ENCODE results near the gene STK38L.
A peak's percentile ranks its signal among the peaks of the same experiment; 100 is the strongest.

Gene STK38L

DNA sequence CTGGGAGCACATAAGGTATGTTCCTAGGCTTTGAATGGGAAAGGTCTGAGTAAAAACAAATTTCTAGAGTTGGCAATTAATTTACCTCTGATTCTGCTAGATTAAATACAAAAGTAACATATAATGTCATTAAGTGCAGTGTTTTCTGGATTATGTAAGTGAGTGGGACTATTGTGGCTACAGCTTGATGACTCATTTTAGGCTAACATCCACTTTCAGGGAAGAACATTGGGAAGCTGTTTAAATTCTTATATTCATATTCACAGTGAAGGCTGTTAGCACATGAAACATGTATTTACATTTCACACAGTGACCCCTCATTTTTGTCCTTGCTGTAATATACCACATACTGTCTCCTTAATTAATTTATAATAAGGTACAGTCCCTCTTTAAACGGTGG lies 75.3 kb downstream of the STK38L start:
- DNase-seq (ENCODE audit: low spot score), result no peak

DNA sequence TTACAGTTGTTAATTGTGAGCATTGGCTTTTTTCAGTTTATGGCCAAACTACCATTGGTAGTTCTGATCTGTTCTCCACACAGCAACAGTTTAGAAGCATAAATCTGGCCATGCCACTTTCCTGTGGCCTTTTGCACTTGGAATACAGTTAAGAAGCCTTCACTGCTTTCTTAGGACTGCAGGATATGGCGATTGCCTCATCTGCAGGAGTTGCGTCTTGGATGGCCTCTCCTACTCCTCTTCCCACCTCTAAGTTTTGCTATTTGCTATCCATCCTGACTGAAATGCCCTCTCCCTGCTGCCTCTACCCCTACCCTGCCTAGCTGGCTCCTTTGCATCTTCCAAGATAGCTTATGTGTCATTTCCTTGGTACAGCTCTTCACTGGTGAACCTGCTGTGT lies 75.8 kb downstream of the STK38L start:
- no peak for DNase-seq (ENCODE audit: low spot score)

DNA sequence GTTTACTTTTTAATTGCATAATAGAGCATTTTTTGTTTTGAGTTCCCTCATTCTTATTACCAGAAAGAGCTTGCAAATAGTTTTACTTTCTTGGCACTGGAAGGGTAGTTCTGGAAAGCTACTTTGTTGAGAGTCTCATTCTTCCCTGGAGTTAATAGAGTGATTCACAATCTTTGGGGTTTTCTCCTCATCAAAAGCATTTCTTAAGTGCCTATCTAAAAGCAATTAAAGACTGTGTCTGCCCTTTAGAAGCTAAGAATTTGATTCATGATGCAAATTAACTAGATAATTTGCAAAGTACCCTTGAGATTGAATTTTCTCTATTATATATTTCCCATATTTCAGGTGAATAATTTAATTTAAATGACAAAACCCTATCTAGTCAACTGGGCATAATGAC lies 80.4 kb downstream of the STK38L start:
- no peak for DNase-seq (ENCODE audit: low spot score)

DNA sequence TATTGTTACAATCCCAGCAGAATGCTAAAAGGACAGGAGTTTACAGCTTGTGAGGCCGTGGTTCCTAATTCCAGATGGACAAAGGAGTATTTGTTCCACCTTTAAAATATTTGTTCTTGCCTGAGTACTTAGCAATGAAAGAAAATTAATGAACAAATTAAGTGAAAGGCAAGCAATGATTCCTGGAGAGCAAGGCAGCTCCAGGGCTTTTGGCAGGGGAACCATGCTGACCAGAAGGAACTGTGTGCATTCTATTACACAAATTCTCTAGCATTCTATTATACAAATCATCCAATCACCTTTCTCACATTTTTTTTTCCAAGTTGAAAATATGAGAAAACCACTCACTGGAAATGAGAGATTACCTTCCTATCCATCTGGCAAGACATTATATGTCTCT lies 86.8 kb downstream of the STK38L start:
- peak; percentile 26 for DNase-seq (ENCODE audit: low spot score)

DNA sequence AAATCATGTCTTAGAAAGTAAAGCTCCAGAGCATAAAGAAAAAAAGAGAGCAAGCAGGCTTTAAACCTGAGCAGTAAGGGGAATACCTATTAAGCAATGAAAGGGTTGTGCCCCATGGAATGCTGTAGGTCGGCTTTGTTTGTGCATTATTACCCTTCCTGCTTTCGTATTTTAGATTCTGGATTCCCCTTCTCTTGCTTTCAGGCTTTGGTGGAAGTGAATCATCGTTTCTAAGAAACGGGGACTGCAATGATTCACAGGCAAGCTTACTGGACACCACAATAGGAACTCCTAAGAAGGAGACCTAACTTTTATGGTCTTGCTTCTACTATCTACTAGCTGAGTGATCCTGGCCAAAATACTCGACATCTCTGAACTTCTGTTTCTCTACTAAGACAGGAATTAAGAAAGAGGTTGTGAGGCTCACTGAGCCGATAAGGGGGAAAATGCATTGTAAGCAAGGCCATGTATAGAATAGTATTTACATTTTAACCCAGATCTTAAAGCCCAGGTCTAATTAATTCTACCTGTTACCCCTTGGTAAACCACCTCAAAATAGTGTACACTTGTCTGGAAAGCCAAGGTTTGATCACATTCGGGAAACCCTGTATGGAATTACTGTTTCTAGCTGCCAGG lies 87.3 kb downstream of the STK38L start:
- DNase-seq (ENCODE audit: low spot score), result peak; percentile 24

DNA sequence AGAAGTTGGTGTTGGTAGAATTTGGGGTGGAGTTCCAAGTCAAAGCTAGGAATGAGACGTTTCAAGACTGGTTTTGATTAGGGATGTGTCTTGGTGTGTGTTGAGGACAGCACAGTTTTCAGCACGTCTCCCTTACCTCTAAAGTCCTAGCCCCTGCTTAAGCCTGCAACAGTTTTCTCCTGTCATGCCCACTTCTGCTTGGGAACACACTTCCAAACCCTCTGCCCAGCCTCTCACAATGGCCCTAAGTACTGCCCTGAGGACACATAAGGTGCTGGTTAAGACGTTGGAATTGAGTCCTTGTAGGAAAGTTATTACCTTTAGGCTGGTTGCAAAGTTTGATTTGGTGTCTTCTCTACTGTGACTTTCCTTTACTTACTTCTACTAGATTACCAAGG lies 87.8 kb downstream of the STK38L start:
- no peak for DNase-seq (ENCODE audit: low spot score)

DNA sequence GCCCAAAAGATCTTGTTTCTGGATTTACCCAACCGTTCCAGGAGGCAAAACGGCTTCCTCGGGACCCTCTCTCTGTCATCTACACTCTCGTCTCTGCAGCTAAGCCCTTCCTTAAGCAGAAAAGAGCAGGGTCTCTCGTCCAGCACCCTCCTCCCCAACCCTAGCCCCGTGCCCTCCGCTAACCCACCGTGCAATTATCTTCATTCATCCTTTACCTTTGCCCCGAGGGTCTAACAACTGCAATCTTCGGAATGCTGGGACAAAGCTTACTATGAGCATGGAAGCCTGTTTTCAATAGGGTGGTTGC lies 88.3 kb downstream of the STK38L start:
- no peak for DNase-seq (ENCODE audit: low spot score)

DNA sequence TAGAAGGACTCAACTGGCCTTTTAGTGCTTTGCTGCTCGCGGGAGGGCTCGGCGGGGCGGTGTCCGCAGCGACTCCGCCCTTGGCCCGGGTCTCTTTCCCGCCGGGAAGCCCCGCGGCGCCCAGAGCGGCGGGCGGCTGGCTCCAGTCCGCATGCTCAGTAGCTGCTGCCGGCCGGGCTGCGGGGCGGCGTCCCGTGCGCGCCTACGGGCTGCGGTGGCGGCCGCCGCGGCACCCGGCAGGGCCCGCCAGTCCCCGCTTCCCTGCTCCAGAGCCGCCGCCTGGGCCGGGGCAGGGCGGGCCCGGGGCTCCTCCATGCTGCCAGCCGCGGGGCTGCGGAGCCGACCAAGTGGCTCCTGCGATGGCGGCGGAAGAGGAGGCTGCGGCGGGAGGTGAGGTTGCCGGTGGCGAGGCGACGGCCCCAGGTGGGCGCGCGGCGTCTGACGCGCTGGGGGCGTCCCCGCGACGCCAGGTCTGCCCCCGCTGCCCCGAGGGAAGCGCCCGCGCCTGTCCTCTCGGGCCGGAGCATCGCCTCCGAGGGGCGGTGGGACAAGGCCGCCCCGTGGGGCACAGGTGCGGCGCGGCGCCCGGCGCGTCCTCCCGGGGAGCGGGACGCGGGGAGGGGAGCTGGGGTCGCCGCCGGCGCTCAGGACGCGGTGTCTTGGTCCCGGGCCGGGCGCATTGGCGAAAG lies 88.8 kb downstream of the STK38L start, which contains the start of gene BMAL2:
Gene BMAL2, plus strand, starts transcription at position 123 of the 689 bp plus-strand sequence. Its CDS starts 237 bp downstream, at position 360.
- DNase-seq (ENCODE audit: low spot score), result peak; percentile 91

DNA sequence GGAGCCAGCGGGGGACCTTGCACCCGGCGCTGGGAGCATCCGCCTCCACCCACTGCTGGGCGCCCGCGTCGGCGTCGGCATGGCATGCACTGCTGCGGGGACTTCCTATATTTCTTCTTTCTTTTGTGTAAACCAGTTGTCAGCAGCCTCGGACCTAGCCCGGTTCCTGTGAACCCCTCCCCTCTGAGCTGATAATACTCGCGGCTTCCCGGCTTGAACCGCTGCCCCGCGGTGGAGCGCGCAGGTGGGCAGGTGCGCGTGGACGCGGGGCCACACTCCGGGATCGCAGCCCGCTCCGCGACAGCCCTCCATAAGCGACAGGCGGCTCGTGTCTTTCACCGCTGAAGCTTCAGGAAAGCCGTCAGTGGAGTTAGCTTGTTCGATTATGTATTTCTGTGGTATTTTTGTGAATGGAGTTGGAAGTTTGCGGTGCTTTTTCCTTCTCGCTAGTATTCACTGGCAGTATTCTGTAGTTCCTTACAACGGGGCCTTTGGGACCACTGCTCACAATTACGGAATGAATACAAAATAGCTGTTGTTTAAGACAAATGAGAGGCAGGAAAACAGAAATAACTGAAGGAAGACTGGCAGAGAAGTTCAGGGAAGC lies 89.4 kb downstream of the STK38L start:
- no peak for DNase-seq (ENCODE audit: low spot score)

DNA sequence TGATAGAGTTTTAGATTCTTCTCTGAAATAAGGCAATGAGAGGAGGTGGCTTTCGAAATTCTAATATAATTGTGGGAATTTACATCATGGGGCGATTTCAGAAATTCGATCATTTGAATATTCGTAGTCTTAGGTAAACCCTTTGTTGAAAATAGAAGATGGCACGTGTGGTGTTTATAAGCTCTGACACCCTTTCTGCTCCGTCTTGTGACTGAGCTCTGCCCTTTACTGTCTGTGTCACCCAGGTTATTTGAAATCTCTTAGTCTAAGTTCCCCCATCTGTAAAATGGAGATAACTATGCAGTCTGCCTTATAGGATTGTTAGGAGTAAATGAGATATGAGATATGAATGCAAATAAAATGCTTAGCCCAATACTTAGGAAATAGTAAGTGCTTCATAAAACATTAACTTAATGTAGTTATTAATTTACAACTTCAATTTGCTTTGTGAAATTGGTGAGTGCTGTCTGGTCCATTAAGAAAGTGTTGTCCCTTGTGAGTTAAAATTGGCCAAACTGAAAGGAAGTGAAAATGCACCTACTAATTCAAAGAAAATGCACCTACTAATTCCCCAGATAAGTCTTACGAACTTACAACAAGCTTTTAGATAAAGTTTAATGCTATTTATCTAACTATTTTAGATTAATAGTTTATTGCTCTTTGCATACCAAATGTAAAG lies 90.1 kb downstream of the STK38L start:
- no peak for DNase-seq (ENCODE audit: low spot score)

DNA sequence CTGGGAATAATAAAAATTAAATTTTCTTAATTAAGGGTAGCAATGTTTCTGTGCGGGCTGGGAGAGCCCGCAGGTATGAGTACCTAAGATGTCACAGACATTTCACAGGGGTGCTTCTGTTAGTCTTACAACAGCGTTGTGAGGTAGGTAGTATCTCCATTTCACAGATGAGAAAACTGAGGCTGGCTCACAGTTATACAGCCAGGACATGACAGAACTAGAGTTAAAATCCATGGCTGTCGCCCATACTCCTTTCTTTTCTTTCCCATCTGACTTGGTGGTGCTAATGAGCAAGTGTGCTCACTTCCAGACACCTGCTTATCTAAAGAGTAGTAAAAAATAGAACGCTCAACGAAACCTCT lies 90.6 kb downstream of the STK38L start:
- no peak for DNase-seq (ENCODE audit: low spot score)

DNA sequence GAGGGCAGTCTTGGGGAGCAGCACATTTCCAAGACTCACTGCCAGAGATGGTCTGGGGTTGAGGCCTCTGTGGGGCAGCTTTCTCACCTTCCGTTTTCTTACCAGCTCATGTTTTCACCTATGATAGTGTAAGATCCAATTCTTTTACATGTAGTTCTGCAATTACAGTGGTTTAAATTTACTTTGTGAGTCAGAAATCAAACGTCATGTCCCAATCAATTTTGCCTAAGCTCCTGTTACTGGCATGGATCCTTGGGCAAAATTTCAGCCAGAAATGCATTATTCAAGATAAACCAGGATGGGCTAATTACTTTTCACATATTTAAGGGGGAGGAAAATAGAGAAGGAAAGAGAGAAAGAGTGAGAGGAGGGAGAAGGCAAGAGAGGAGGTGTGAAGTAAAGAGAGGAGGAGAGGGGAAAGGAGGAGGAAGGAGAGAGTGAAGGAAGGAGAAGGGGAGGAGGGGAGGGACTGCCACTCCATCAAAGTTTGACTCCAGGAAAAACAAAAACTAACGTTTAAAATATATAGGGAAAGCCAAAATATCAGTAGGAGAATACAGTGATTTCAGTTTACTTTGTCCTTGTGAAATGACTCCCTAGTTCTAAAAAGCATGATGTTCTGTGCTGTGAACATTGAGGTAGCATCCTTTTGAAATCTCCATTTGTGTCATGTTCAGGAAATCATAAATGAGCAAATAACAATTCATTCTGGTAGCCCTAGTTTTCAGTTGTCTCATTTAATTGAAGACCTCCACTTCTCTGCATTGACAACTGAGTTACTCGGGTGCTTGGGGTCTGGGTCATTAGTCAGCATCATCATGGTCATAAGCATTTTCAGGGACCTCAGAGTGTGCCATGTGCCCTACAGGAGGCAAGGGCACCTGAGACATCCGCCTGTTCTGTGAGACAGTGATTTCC lies 91.5 kb downstream of the STK38L start:
- DNase-seq (ENCODE audit: low spot score), result no peak

DNA sequence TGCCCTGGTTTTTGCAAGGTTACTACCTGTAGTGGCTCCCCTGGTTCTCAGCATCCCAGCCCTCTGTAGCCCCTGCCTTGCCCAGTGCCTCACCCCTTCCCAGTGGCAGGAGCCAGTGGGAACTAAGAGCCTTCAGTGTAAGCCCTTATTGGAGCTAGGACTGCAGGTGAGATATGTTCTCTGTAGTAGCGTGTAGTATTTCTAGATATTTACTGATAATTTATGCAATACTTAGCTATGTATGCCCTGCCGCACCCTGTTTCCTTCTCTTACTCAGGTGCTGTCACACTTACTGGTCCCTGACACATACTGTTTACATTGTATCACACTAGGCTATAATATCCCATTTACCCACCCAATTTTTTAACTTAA lies 92.2 kb downstream of the STK38L start:
- no peak for DNase-seq (ENCODE audit: low spot score)

DNA sequence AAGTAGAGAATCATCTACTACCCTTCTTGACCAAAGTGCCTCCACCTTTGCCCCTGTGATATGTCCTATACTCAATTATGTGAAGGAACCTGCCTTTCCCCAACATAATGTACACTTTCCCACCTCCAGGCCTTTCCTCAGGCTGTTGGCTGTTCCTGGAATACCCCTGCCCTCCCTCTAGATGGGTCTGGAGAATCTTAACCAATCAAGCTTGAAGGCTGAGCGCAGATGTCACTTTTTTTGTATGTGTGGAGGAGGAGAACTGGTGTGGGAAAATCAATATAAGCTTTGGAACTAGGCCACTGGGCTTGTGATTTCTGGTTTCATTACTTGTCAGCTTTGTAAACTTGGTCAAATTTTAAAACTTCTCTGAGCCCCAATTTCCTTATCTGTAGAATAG lies 93.3 kb downstream of the STK38L start:
- no peak for DNase-seq (ENCODE audit: low spot score)

DNA sequence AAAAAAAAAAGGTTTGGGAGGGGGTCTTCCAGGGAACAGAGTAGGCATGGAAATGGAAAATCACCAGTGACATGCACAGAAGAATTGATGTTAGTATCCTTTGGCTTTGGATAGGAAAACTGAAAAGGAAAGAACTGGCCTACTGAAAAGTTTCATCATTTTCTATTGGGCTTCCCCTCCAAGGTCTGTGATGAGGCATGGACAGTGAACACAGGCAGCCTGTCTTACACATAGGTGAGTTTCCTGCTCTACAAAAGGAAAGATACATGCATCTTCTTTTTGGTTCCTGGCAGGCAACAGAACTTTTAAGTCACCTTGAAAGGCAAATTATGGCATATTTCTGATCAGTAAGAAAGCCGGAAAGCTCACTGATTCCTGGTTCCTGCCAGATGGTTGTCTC lies 94.4 kb downstream of the STK38L start:
- no peak for DNase-seq (ENCODE audit: low spot score)

DNA sequence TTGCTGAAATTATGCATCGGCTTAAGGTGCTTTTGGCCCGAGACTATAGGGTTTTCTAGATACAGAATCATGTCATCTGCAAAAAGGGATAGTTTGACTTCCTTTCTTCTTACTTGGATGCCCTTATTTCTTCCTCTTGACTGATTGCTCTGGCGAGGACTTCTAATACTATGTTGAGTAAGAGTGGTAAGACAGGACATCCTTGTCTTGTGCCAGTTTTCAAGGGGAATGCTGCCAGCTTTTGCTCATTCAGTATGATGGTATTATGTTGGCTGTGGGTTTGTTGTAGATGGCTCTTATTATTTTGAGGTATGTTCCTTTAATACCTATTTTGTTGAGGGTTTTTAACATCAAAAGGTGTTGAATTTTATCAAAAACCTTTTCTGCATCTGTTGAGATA lies 96.9 kb downstream of the STK38L start:
- no peak for DNase-seq (ENCODE audit: low spot score)

DNA sequence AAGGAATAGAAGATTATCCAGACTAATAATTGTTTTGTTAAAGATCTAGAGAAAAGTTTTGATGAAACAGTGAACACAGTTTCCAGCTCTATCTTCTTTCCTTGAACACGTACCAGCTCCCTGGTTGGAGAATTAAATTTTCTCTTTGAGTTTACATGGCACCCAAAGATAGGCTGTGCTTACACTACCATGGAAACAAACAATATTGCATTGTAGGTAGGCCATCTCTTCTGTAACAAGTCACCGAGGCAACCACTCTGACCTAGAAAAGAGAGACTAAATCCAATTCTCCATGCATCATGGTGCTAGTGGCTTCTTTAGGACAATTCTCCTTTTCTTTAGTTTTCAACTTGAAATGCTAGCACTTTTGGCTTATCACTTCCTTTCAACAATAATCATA lies 98.5 kb downstream of the STK38L start:
- DNase-seq (ENCODE audit: low spot score), result no peak

DNA sequence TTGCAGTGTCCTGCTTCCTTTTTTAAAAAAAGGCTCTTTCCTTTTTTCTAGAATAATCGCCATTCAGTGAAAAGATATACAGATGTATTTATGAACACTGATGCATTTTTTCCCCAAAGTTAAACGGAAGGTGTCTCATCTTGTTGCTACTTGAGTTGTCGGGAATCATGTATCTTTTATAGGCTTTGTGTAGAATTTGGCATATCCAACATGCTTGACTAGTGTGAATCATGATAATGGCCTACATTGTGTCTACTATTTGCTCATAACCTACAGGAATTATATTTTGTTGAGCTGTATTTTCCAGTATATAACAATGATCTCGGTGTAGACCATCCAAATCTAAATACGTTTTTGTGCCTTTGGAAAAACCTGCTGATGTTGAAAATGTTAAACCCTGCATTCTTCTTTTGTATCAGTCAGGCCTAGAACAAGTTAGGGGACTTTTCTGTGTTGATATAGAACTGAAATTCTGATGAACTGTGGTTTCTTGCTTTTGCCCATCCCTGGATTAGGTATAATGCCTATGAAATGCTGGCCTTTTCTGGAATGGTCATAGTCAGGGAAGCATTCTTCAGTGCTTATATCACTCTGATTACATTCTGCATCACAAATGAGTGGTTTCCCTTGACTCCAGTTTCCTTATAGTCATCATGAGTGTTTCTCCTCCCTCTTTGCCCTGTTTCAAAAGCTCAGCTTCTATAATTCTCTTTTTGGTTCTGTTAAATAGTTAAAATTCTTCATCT lies 99.3 kb downstream of the STK38L start:
- no peak for DNase-seq (ENCODE audit: low spot score)

DNA sequence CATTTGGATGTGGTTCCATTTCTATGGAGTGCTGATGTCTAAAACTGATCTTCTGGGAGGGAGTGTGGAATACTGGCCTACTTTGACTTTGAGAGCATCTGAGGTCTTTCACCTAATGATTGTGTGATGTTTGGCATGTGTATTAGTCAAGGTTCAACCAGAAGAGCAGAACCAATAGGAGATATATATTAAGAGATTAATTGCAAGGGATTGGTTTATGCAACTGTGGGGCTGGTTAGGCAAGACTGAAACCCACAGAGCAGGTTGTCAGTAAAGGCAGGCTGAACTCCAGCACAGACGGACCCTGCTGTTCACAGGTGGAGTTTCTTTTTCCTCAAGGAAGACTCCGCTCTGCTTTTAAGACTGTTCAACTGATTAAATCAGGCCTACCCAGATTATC lies 100.2 kb downstream of the STK38L start:
- no peak for DNase-seq (ENCODE audit: low spot score)

DNA sequence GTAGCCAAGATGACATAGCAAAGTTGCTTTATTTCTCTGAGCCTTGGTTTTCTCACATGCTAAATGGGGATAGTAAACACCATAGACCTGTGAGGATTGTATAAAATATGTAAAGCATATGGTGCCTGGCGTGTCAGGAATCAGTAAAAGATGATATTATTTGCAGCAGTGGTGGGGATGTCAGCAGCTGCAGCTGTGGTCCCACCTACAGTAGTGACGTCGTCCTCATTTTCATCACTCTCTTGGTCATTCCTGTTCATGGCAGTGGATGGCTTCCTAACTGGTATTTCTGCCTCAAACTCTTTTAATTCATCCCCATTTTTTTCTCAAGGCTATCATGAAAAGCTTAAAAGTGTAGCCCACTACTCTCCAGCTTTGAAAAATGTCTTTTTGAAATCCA lies 100.7 kb downstream of the STK38L start:
- no peak for DNase-seq (ENCODE audit: low spot score)

DNA sequence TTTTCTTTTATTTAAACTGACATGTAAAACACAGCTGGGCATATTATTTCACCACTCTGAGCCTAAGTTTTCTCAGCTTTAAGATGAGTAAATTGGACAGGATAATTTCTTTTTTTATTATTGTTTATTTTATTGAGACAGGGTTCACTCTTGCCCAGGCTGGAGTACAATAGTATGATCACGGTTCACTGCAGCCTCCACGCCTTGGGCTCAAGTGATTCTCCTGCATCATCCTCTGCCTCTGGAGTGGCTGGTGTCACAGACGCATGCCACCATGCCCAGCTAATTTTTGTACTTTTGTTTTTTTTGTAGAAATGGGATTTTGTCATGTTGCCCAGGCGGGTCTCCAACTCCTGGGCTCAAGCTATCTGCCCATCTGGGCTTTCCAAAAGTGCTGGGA lies 101.3 kb downstream of the STK38L start:
- no peak for DNase-seq (ENCODE audit: low spot score)

DNA sequence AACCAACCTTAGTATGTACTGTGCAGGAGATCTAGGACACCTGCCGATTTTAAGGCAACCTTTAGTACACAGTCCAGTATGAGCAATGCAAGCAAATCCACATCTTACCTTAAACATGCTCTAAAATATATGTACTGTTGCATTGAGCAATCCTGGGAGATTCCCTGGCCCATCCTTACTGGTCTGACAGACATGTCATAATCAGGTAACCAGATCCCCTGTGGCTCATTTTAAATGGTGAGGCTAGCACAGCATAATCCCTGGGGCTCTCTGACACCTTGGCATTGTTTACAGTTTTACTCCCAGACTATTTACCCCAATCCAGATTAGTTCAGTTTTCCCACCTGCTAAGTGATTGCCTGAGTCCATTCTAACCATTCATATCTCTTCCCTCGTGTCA lies 103.7 kb downstream of the STK38L start:
- DNase-seq (ENCODE audit: low spot score), result no peak

All from iPS-NIHi11 (cell line).